CD4-positive, alpha-beta T cell (primary cell): ENCODE data around the gene MTTP. TPM values are rescaled to one million over a fixed set of nuclear protein-coding genes. Genes with fewer than 3 reads are reported as not detected.

ENCODE experiments used
- ATAC-seq: fragments of 200-7000 bp; cut with Tn5 transposase; one replicate; pipeline ENCODE4 v1.10.0; 2022; ENCODE audit warnings: mild to moderate bottlenecking; ENCODE audit not compliant: poor library complexity
- CTCF ChIA-PET: fragments of 350-600 bp; sonication (Branson Sonifier 250); formaldehyde crosslinking; loops from one replicate; lab custom pipeline; 2021; ENCODE audit warnings: antibody characterized with exemption, inconsistent platforms; lab: Charles Lee
- POLR2A ChIA-PET: fragments of 350-600 bp; sonication (Branson Sonifier 250); formaldehyde crosslinking; loops from one replicate; lab custom pipeline; 2021; ENCODE audit warnings: antibody characterized with exemption, inconsistent platforms; lab: Charles Lee
- DNase-seq, 14 experiments: peaks; one replicate each; pipeline ENCODE4 v3.0.0-alpha.2; 2013 to 2020; ENCODE audit warnings: mixed read lengths in 2 of 14
- H3K27ac ChIP-seq, 2 donors: one replicate each; pipeline versions ENCODE4 v1.5.1 to v1.7.0; 2013; ENCODE audit warnings: low read length in 2 of 2, low read depth in 1 of 2, mild to moderate bottlenecking in 1 of 2
- H3K27me3 ChIP-seq, 2 experiments: 1 replicate in 1 of 2; 2 replicates in 1 of 2; pipeline versions ENCODE4 v1.6.1 to v1.7.0; 2013; ENCODE audit warnings: low read length in 2 of 2, control low read depth in 1 of 2, mild to moderate bottlenecking in 1 of 2, moderate library complexity in 1 of 2; ENCODE audit not compliant: insufficient read depth in 2 of 2, control insufficient read depth in 1 of 2
- H3K36me3 ChIP-seq: one replicate; pipeline ENCODE4 v1.6.1; 2013; ENCODE audit warnings: low read length, control low read depth; ENCODE audit not compliant: insufficient read depth
- H3K4me1 ChIP-seq: one replicate; pipeline ENCODE4 v1.6.1; 2013; ENCODE audit warnings: low read length, control low read depth; ENCODE audit not compliant: insufficient read depth
- H3K4me3 ChIP-seq: one replicate; pipeline ENCODE4 v1.5.1; 2013; ENCODE audit warnings: mild to moderate bottlenecking, low read length, moderate library complexity
- H3K9me3 ChIP-seq, 2 experiments: 1 replicate in 1 of 2; 2 replicates in 1 of 2; pipeline versions ENCODE4 v1.6.1 to v1.7.0; 2013; ENCODE audit warnings: low read length in 2 of 2, mild to moderate bottlenecking in 2 of 2, control low read depth in 1 of 2, moderate library complexity in 1 of 2; ENCODE audit not compliant: control insufficient read depth in 1 of 2, insufficient read depth in 1 of 2
- H3K27ac Mint-ChIP-seq: one replicate; pipeline ENCODE4 v1.8.0; 2020; ENCODE audit warnings: mixed read lengths
- H3K27me3 Mint-ChIP-seq: one replicate; pipeline ENCODE4 v1.8.0; 2021; ENCODE audit warnings: mixed read lengths
- H3K36me3 Mint-ChIP-seq: one replicate; pipeline ENCODE4 v1.8.0; 2021; ENCODE audit warnings: low read depth, mixed read lengths
- H3K4me1 Mint-ChIP-seq: one replicate; pipeline ENCODE4 v1.8.0; 2021; ENCODE audit warnings: low read depth, mixed read lengths
- H3K4me3 Mint-ChIP-seq: one replicate; pipeline ENCODE4 v1.8.0; 2020; ENCODE audit warnings: mild to moderate bottlenecking, mixed read lengths
- H3K9me3 Mint-ChIP-seq: one replicate; pipeline ENCODE4 v1.8.0; 2020; ENCODE audit warnings: mixed read lengths
- intact Hi-C, 2 experiments: fragments of 100-400 bp; cut with DNase I in 1 of 2; cut with micrococcal nuclease in 1 of 2; formaldehyde crosslinking; loops; one replicate each; pipeline versions ENCODE4 v1.15.1 to v1.9.0; 2023 to 2025; cut with DNase I, micrococcal nuclease
- total RNA-seq, 174 experiments: library from RNA in 2 of 174; stranded (reverse) in 2 of 174; gene quantifications; one replicate each; pipeline ENCODE4 v1.2.3 and lab custom pipeline; 2021 to 2026
- TF ChIP-seq, protein P1 (sequence below): fragments of 200-600 bp; IDR thresholded peaks from one replicate; pipeline ENCODE4 v1.8.0; 2022; ENCODE audit warnings: antibody characterized with exemption, mild to moderate bottlenecking

Gene MTTP
- total RNA-seq, 2 experiments from 2014 or later = not detected

DNA sequence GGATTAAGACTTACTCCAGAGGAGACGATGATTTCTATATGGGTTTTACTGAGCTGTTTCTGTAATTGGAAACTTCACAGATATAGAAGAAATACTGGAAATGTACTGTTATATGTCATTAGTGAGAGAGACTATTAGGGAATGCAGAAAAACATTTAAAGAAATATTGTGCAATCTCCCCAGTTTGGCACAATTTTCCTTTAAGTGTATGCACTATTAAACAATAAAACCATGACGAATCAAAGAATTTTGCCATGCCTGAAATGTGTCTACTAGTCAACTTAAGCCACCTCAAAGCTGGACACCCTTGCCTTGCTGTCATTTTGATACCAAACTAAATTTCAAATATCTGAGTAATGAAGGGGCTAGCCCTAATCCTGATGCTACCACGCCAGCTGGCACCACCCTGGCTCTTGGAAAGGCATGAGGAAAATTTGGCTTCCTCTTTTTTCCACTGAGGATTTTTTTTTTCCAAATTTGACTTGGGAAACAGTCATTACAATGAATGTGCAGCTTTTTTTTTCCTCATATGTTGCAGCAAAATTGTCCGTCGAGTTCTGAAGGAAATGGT is 36.1 kb downstream of the MTTP start:
- TF ChIP-seq, protein P1, sequence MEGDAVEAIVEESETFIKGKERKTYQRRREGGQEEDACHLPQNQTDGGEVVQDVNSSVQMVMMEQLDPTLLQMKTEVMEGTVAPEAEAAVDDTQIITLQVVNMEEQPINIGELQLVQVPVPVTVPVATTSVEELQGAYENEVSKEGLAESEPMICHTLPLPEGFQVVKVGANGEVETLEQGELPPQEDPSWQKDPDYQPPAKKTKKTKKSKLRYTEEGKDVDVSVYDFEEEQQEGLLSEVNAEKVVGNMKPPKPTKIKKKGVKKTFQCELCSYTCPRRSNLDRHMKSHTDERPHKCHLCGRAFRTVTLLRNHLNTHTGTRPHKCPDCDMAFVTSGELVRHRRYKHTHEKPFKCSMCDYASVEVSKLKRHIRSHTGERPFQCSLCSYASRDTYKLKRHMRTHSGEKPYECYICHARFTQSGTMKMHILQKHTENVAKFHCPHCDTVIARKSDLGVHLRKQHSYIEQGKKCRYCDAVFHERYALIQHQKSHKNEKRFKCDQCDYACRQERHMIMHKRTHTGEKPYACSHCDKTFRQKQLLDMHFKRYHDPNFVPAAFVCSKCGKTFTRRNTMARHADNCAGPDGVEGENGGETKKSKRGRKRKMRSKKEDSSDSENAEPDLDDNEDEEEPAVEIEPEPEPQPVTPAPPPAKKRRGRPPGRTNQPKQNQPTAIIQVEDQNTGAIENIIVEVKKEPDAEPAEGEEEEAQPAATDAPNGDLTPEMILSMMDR = no peak
- H3K4me3 ChIP-seq = no peak overlapping the region
- no peak overlapping the region for H3K27ac ChIP-seq
- Mint-ChIP-seq H3K9me3 (no peaks in the 10 kb centered on the region), H3K27me3 (peaks cover 51% of the 10 kb centered on the region), H3K36me3 (no peaks in the 10 kb centered on the region), H3K4me1 (no peaks in the 10 kb centered on the region), H3K4me3 (no peak overlapping the region), H3K27ac (no peak overlapping the region)
- ChIA-PET POLR2A (interaction anchor here (0.5 kb wide), 1 partner anchor 17 kb away, joined by 3 read pairs; no protein-coding TSS in a partner anchor), CTCF (no interaction called here)
- H3K36me3 ChIP-seq = no peaks in the 10 kb centered on the region
- H3K4me1 ChIP-seq = no peaks in the 10 kb centered on the region
- intact Hi-C loops = no loop called here
- ATAC-seq (no peak), DNase-seq (no peak)
- H3K27me3 ChIP-seq = peaks cover 4 to 11% of the 10 kb centered on the region in 2 experiments
- no peaks in the 10 kb centered on the region for H3K9me3 ChIP-seq

DNA sequence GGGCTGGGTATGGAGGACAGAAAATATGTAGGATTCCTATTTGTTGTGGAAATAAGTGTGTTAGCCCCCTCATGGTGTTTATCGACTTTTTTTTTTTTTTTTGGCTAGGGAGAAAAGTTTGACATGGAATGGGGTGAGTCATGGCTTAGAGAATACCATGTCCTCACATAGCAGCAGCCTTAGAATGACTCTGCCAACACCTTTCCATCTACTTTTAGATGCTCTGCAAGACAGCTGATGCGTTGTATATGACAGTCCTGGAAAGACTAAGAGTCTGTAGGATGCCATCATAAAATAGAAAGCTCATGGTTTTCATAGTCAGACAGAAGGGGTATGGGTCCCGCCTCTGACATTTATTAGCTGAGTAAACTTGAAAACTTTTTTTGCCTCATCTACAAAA is 37.7 kb downstream of the MTTP start:
- no peak overlapping the region for H3K27ac ChIP-seq
- intact Hi-C loops = no loop called here
- TF ChIP-seq, protein P1 = no peak
- Mint-ChIP-seq H3K27me3 (peaks cover 56% of the 10 kb centered on the region), H3K36me3 (no peaks in the 10 kb centered on the region), H3K27ac (no peak overlapping the region), H3K4me3 (no peak overlapping the region), H3K4me1 (no peaks in the 10 kb centered on the region), H3K9me3 (no peaks in the 10 kb centered on the region)
- DNase-seq = no peak
- no peak overlapping the region for H3K4me3 ChIP-seq
- H3K27me3 ChIP-seq = peaks cover 0 to 4% of the 10 kb centered on the region in 2 experiments
- ChIA-PET POLR2A (no interaction called here), CTCF (no interaction called here)
- no peak for ATAC-seq
- H3K4me1 ChIP-seq = no peaks in the 10 kb centered on the region
- H3K9me3 ChIP-seq = no peaks in the 10 kb centered on the region
- no peaks in the 10 kb centered on the region for H3K36me3 ChIP-seq

DNA sequence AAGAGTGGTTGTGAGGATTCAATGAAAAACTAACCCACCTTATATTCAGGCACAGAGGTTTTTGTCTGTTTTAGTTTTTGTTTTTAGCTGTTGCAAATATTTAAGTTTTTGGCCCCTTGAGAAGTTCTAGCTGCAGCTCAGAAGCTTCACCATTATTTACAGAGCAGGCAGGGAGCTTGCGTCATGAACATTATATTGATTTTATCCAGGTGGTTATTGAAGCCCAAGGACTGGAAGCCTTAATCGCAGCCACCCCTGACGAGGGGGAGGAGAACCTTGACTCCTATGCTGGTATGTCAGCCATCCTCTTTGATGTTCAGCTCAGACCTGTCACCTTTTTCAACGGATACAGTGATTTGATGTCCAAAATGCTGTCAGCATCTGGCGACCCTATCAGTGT is 38.1 kb downstream of the MTTP start:
- H3K4me3 Mint-ChIP-seq = no peak overlapping the region
- Histone ChIP-seq H3K36me3 (no peaks in the 10 kb centered on the region), H3K4me3 (no peak overlapping the region), H3K27ac (no peak overlapping the region), H3K9me3 (no peaks in the 10 kb centered on the region), H3K27me3 (no peaks in the 10 kb centered on the region), H3K4me1 (no peaks in the 10 kb centered on the region)
- ATAC-seq (no peak), DNase-seq (no peak)
- no peaks in the 10 kb centered on the region for H3K4me1 Mint-ChIP-seq
- H3K36me3 Mint-ChIP-seq = no peaks in the 10 kb centered on the region
- no peaks in the 10 kb centered on the region for H3K9me3 Mint-ChIP-seq
- intact Hi-C loops = no loop called here
- H3K27ac Mint-ChIP-seq = no peak overlapping the region
- ChIA-PET CTCF (no interaction called here), POLR2A (no interaction called here)
- H3K27me3 Mint-ChIP-seq = peaks cover 56% of the 10 kb centered on the region
- TF ChIP-seq, protein P1 = no peak
